ENCODE measurements around the gene DCAKD.
A peak's percentile ranks its signal among the peaks of the same experiment; 100 is the strongest.

Gene DCAKD

GRCh38 chr17:44998646-44999045, 52.8 kb downstream of the DCAKD start:
- DNase-seq: no peak

- DNase-seq: no peak
Measured at GRCh38 chr17:44997733-44998520, 53.5 kb downstream of the DCAKD start.

- no peak for DNase-seq
Measured at GRCh38 chr17:44996304-44996703, 55.1 kb downstream of the DCAKD start.

GRCh38 chr17:44995436-44996001, 55.9 kb downstream of the DCAKD start:
- no peak for DNase-seq

- DNase-seq: no peak
Measured at GRCh38 chr17:44992242-44992939, 59.0 kb downstream of the DCAKD start.

GRCh38 chr17:44990994-44991393, 60.4 kb downstream of the DCAKD start:
- no peak for DNase-seq

GRCh38 chr17:44989552-44990138, 61.8 kb downstream of the DCAKD start:
- no peak for DNase-seq

GRCh38 chr17:44988044-44988942, 63.1 kb downstream of the DCAKD start:
- DNase-seq: no peak

GRCh38 chr17:44983563-44983962, 67.9 kb downstream of the DCAKD start:
- no peak for DNase-seq

GRCh38 chr17:44982113-44982702, 69.2 kb downstream of the DCAKD start:
- no peak for DNase-seq

- no peak for DNase-seq
Measured at GRCh38 chr17:44981221-44981968, 70.0 kb downstream of the DCAKD start.

GRCh38 chr17:44979426-44979995, 71.9 kb downstream of the DCAKD start:
- peak; percentile 69 for DNase-seq

- no peak for DNase-seq
Measured at GRCh38 chr17:44978807-44979206, 72.6 kb downstream of the DCAKD start.

- DNase-seq: no peak
Measured at GRCh38 chr17:44977814-44978550, 73.5 kb downstream of the DCAKD start.

GRCh38 chr17:44977065-44977464, 74.4 kb downstream of the DCAKD start:
- no peak for DNase-seq

GRCh38 chr17:44976206-44976605, 75.2 kb downstream of the DCAKD start:
- DNase-seq: no peak

Data from femur (tissue), 1 donor.